ENCODE data around the gene PAIP2.

PAIP2 gene

GRCh38 chr5:139312075-139312474, 29.6 kb upstream of the PAIP2 start:
- no peak for TF ChIP-seq EZH2phosphoT487 (IDR thresholded peaks at IDR 0.05; ENCODE audit: low read length)
- TF ChIP-seq EZH2 (optimal IDR thresholded peaks at IDR 0.05; ENCODE audit: low read depth, low read length): no peak
- TF ChIP-seq CTCF (IDR thresholded peaks at IDR 0.05; ENCODE audit: low read length): no peak
- Histone ChIP-seq H3K4me1 (ENCODE audit: low read length) (peaks cover 6% of the 10 kb centered on the region), H3K9me3 (replicated peaks; ENCODE audit: insufficient read depth, low read length) (no peaks in the 10 kb centered on the region), H4K20me1 (ENCODE audit: insufficient read depth, low read length) (peaks cover 85% of the 10 kb centered on the region), H3K9me2 (replicated peaks; ENCODE audit: insufficient read depth, low read length) (no peaks in the 10 kb centered on the region), H3K79me2 (ENCODE audit: low read length) (peaks cover 100% of the 10 kb centered on the region), H3K4me2 (ENCODE audit: low read depth, low read length) (no peak overlapping the region), H2AFZ (ENCODE audit: low read length) (no peak overlapping the region), H3F3A (ENCODE audit: insufficient read depth, low read length) (no peaks in the 10 kb centered on the region; the same call in 1 of the 2 replicates), H3K36me3 (replicated peaks; ENCODE audit: insufficient read depth, low read length) (peaks cover 32% of the 10 kb centered on the region), H3K27me3 (replicated peaks; ENCODE audit: insufficient read depth, low read length) (no peaks in the 10 kb centered on the region), H3K27ac (ENCODE audit: low read length) (no peak overlapping the region), H3K4me3 (ENCODE audit: low read length) (no peak overlapping the region), H3K9ac (ENCODE audit: low read length) (no peak overlapping the region)
- no peak for DNase-seq

- peaks cover 6% of the 10 kb centered on the region; the same call in 1 of the 2 replicates for H3K4me1 ChIP-seq (ENCODE audit: low read length)
- H3K4me3 ChIP-seq (ENCODE audit: low read length): no peak overlapping the region
- H3F3A ChIP-seq (ENCODE audit: insufficient read depth, low read length): no peaks in the 10 kb centered on the region; the same call in 1 of the 2 replicates
- no peaks in the 10 kb centered on the region for H3K9me3 ChIP-seq (replicated peaks; ENCODE audit: insufficient read depth, low read length)
- H3K9ac ChIP-seq (ENCODE audit: low read length): no peak overlapping the region
- peaks cover 34% of the 10 kb centered on the region for H3K36me3 ChIP-seq (replicated peaks; ENCODE audit: insufficient read depth, low read length)
- H3K27me3 ChIP-seq (replicated peaks; ENCODE audit: insufficient read depth, low read length): no peaks in the 10 kb centered on the region
- H4K20me1 ChIP-seq (ENCODE audit: insufficient read depth, low read length): peaks cover 63% of the 10 kb centered on the region
- H2AFZ ChIP-seq (ENCODE audit: low read length): no peak overlapping the region
- no peak for TF ChIP-seq EZH2phosphoT487 (IDR thresholded peaks at IDR 0.05; ENCODE audit: low read length)
- no peak for TF ChIP-seq EZH2 (optimal IDR thresholded peaks at IDR 0.05; ENCODE audit: low read depth, low read length)
- no peak for TF ChIP-seq CTCF (IDR thresholded peaks at IDR 0.05; ENCODE audit: low read length)
- H3K9me2 ChIP-seq (replicated peaks; ENCODE audit: insufficient read depth, low read length): no peaks in the 10 kb centered on the region
- DNase-seq: no peak
- peaks cover 100% of the 10 kb centered on the region for H3K79me2 ChIP-seq (ENCODE audit: low read length)
- no peak overlapping the region for H3K4me2 ChIP-seq (ENCODE audit: low read depth, low read length)
- H3K27ac ChIP-seq (ENCODE audit: low read length): no peak overlapping the region
Measured at GRCh38 chr5:139314276-139314675, 27.4 kb upstream of the PAIP2 start.

- peaks cover 97% of the 10 kb centered on the region for H3K79me2 ChIP-seq (ENCODE audit: low read length)
- peaks cover 6% of the 10 kb centered on the region; the same call in 1 of the 2 replicates for H3K4me1 ChIP-seq (ENCODE audit: low read length)
- TF ChIP-seq EZH2phosphoT487 (IDR thresholded peaks at IDR 0.05; ENCODE audit: low read length): no peak
- no peak for TF ChIP-seq CTCF (IDR thresholded peaks at IDR 0.05; ENCODE audit: low read length)
- TF ChIP-seq EZH2 (optimal IDR thresholded peaks at IDR 0.05; ENCODE audit: low read depth, low read length): no peak
- no peaks in the 10 kb centered on the region for H3K27me3 ChIP-seq (replicated peaks; ENCODE audit: insufficient read depth, low read length)
- no peak overlapping the region for H3K4me2 ChIP-seq (ENCODE audit: low read depth, low read length)
- H3F3A ChIP-seq (ENCODE audit: insufficient read depth, low read length): no peaks in the 10 kb centered on the region; the same call in 1 of the 2 replicates
- peaks cover 54% of the 10 kb centered on the region for H4K20me1 ChIP-seq (ENCODE audit: insufficient read depth, low read length)
- no peak overlapping the region for H3K27ac ChIP-seq (ENCODE audit: low read length)
- no peak overlapping the region for H3K4me3 ChIP-seq (ENCODE audit: low read length)
- peaks cover 33% of the 10 kb centered on the region for H3K36me3 ChIP-seq (replicated peaks; ENCODE audit: insufficient read depth, low read length)
- H3K9ac ChIP-seq (ENCODE audit: low read length): no peak overlapping the region
- no peak overlapping the region for H2AFZ ChIP-seq (ENCODE audit: low read length)
- no peaks in the 10 kb centered on the region for H3K9me3 ChIP-seq (replicated peaks; ENCODE audit: insufficient read depth, low read length)
- no peaks in the 10 kb centered on the region for H3K9me2 ChIP-seq (replicated peaks; ENCODE audit: insufficient read depth, low read length)
- DNase-seq: no peak
Measured at GRCh38 chr5:139315056-139315615, 26.5 kb upstream of the PAIP2 start.
